Kidney glomerular epithelial cell (primary cell): Measurements from ENCODE around the gene AIPL1.

Source experiments
- DNase-seq: peaks from one replicate; lab custom pipeline; 2025; lab: John Stamatoyannopoulos, UW

Gene AIPL1

DNA sequence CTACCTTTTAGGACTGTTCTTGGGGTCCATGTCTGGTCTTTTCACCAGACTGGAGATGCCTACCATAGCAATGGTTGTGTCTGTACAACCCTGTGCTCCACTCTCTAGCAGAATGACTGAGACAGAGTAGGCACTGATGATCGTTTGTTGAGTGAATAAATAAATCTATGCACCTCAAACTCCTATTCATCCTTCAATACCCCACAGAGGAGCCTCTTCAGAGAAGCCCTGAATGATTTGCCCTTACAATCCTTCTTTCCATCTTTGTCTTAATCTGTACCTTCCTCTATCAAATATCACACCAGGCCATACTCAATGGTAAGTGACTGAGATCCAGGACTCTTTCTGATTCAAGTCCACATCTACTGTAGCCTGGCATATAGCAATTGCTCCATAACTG is 32.6 kb upstream of the AIPL1 start:
- DNase-seq = no peak

DNA sequence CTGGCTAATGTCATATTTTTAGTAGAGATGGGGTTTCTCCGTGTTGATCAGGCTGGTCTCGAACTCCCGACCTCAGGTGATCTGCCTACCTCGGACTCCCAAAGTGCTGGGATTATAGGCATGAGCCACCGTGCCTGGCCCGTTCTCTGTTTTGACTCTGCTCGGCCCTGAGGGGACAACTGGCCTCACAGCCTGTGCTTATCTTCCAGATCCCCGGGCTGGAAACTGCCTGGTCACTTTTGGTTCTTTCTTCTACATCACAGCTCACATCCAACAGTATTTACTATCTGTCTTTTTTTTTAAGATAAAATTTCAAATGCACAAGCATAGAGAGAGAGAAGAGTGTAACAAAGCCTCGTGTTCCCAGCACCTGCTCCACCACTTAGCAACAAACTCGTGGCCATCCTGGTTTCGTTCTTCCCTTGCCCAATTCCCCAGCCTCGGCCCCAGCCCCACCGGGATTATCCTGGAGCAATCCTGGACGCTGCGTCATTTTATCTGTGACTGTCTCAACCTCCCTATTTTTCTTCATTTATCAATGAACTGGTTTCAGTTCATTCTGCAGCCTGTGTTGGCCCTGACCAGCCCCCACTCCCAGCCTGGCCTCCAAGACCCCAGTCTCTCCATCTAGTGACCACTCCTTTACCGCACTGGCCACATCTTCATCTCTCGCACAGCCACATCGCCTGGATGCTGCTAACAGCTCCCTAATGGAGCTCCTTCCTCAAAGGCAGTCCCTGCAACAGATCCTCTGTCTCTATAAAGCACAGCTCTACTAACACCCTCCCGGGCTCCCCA is 30.5 kb upstream of the AIPL1 start:
- DNase-seq = no peak

DNA sequence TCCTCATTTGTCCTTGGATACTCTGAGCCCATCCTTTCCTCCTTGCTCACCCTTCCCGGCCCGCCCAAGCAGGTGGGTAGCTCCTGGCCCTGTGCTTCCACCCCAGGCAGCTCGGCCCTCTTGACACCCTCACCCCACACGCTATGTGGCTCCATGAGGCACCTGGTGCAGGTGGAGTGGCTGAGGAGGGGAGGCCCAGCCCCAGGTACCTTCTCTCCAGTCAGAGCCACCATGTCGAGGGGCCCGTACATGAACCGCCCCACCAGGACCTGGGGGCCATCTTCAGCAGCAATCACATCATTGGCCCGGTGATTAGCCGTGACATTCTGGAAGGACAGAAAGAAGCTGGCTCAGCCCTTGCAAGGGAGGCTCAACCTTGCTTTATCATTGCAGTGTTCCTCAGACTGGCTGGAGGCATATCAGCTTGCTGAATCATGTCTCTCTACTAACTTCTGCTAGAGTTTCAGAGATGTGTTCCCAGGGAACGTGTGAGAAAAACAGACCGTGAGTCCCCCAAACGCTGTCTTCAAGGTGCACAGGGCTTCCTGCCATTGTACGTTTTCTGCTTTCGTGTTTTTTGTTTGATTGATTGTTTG is 29.6 kb upstream of the AIPL1 start:
- DNase-seq = no peak

DNA sequence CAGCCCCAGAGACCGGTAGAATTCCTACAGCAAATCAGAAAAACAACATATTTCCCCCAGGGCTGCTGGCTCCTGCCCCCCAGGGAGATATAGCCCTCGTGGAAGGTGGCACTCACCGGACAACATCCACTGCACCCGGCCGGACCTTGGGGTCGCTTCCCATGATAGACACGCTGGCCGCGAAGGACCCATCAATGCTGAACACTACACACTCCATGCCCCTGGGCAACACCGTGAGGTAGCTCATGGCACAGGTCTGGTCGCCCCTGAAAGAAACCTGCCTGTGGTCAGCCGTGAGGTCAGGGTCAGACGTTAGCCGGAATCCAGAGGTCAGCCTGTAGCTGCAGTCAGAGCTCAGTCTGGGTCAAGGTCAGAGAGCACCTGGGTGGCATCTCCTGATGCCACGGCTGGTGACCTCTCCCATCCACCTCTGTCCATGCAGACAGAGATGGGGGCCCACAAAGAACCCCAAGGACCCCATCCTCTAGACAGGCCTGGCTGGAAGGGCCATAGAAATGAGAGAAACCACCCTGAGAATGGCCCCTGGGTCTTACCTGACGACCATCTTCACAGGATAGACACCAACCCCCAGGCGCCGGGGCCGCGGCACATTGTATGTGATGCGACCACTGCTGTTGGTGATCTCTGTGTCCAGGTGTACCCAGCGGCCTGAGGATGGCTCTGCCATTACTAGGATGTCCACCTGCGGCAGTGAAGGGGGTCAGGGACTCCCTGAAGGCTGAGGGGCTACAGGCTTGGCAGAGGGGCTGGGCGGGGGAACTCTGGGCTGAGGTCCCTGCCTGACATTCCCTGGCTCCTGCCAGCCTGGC is 28.9 kb upstream of the AIPL1 start:
- no peak for DNase-seq

DNA sequence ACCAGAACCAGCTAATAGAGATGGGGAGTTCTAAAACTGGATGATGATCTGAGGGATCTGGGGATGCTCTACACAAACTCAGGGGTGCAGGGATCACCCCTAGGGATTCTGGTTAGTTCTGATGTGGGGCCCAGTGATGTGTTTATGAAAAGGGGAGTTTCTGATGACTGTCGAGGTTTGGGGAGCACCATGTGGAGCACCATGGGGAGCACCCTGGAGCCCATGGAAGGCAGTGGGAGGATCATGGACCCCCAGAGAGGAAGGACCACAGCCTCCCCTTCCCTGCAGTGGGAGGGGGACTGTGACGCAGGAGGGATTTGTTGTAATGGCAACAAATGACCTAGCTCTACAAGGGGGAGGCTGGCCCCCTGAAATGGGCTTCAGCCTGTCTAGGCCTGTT is 27.8 kb upstream of the AIPL1 start:
- no peak for DNase-seq

DNA sequence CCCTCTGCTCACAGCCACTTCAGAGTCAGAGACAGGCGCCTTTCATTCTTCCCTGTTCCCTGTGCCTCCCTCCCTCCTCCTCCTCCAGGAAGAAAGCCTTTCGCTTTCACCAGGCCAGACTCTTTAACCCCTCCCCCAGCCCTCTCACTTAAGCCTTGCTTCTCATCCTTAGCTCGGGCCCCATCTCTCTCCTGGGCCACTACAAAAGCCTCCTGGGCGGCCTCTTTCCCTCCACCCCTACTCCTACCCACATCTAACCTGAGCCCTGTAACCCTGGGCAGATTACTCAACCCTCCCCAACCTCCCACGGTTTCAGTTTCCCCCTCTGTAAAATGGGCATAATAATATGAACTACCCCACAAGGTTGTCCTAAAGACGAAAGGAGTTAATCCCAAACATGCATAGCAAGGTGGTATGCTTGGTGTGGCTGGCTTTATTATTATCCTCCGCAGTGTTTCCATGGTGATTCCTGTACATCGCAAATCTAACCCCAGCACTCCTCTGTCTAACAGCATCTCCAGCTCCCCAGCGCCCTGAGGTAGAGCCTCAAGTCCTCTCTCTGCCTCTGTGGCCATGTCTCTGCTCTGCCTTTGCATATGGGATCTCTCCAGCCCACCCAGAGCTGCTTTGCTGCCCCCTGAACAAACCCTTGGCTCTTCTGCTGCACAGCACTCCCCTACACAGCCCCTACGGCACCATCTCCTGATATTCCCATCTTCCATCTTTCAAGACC is 27.0 kb upstream of the AIPL1 start:
- DNase-seq = no peak

DNA sequence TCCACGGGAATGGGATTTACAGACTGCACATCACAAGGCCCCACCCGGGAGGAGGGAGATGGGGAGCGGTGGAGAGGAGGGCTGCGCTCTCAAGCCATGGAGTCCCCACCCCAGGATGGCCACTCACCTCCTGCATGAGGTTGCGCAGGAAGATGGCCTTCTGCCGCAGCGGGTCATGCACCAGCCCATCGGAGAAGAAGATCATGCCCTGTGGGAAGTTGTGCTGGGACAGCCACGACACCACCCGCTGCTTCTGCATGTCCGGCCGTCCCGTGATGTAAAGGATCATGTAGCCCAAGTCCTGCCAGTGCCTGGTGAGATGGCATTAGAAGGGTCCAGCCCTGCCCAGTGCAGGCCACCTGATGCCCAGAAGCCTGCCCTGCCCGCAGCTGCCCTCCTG is 26.3 kb upstream of the AIPL1 start:
- DNase-seq = no peak

DNA sequence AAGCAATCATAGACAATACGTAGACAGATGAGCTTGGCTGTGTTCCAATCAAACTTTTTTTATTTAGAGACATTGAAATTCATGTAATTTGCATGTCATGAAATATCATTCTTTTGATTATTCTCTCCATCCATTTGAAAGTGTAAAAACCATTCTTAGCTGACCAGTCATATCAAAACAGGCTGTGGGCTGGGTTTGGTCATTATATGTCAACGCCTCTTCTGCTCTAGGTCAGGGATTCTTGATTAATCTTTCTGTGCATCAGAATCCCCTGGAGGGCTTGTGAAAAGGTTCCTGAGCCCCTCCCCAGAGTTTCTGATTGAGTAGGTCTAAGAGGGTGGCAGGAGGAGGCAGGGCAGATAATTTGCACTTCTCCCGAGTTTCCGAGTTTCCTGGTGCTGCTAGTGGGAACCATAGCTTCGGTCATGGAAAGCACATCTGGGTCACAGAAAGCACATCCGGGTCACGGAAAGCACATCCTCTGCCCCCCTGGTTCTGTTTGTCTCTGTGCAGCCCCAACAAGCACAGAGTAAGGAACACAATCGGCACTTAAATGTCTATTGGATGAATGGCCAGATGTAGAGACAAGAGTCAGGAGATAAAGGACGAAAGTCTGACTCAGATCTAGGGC is 25.7 kb upstream of the AIPL1 start:
- DNase-seq = no peak

DNA sequence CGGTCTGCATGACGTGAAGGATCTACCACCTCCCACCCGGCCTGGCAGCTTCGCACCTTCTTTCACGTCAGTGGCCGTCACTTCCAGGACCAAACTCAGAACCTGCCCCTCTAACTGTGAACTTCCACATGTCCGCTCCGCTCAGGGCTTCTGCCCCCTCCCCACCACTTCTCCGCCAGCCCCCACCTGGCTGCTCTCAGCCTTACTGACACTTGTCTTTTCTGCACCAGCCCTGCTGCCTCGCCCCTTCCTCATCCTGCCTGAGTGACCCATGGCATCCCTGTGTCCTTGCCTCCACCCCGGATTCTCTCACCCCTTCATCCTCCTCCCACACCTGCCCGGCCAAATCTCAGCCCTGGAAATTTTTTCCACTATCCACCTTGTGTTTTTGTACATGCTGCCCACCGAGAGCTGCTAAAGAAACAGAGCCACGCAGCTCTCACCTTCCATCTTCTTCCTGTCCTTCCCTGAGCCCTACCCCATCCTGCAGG is 23.6 kb upstream of the AIPL1 start:
- no peak for DNase-seq

DNA sequence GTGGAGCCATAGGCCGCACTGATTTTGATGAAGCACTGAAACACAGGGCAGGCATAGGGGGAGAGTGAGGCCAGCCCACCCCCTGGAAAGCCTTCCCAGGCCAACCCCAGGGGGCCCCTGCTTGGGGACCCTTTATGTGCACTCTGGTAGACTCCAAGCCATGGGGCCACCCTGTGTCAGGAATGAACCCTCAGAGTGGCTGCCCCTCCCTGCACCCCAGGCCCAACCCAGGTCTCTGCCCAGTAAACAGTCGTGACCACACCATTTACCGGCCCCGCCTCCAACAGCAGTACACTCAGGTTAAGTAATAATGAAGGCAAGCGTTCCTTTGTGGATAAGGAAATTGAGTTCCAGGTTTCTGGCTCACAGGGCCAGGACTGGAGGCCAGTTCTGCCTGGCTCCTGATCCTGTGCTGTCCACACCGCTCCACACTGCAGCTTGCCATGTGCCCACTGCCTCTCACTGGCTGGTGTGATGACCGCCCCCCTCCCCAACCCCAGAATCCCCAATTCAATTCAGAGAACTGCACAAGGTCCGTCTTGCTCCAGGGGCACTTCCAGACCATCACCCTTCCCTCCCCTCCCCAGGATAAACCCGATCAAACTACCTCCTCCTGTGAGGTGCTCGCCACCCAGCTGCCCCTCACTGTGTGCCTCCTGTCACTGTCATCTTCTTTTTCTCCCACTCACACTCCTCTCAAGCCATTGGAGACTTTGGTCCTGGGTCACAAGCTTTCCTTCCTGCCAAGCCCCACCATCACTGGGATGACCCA is 23.0 kb upstream of the AIPL1 start:
- DNase-seq = no peak

DNA sequence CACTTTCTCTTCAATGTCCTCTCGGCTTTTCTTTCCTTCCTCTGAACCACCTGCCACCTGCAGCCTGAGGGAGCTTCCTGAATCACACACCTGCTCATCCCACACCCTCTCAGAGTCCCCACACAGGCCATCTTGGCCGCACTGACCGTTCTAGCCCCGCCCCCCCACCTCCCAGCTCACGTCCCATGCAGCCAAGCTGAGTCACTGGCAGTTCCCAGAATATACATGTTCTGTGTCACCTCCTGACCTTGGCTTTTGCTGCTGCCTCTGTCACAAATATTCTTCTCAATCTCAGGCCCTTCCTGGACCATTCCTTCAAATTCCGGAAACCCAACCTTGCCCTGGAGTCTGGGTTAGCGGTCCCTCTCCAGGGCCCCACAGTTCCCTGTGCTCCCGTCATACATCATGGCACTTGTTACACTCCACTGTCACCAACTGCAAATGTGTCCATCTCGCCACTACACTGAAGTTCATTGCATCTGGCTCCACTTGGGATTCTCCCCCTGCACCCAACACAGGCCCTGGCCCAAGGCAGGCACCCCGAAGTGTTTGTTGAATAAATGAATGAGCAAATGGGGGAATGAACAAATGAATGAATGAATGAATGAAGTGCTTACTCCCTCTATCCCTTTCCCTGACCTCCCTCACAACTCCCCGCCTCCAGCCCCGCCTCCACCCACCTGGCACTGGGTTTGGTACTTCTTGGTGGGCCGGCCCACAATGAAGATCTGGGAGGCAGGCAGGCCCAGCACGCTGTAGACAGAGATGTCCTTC is 22.2 kb upstream of the AIPL1 start:
- no peak for DNase-seq

DNA sequence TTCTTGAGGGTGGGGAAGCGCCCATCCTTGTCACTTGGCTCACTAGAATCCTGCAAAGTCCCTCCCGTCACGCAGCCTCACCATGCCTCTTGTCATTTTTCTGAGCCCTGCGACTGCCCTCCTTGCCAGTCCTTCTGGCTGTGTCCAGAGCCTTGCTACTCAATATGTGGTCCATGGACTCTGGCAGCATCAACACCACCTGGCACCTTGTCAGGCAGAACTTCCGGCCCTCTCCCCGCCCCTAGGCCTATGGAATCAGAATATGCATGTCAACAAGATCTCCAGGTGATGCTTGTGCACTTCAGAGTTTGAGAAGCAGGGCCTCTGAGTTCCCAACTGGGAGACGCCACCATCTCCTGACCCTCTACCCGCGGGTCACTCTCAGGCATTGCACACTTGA is 21.4 kb upstream of the AIPL1 start:
- DNase-seq = no peak

DNA sequence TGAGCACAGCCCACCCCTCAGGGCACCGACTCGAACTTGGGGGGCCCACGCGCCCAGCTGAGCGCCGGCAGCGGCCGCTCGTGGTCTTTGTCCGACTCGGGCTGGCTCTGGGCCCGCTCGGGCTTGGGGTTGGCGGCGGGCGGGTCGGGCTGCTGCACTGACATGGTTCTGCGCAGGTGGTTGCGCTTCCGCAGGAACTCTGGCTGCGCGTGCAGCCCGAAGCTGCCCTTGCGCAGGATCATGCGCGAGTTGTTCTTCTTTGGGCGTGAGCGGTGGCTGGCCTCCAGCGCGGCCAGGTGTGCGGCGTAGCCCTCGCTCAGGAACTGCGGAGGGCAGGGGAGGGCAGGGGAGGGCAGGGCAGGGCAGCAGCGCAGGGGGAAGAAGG is 20.4 kb upstream of the AIPL1 start:
- no peak for DNase-seq

DNA sequence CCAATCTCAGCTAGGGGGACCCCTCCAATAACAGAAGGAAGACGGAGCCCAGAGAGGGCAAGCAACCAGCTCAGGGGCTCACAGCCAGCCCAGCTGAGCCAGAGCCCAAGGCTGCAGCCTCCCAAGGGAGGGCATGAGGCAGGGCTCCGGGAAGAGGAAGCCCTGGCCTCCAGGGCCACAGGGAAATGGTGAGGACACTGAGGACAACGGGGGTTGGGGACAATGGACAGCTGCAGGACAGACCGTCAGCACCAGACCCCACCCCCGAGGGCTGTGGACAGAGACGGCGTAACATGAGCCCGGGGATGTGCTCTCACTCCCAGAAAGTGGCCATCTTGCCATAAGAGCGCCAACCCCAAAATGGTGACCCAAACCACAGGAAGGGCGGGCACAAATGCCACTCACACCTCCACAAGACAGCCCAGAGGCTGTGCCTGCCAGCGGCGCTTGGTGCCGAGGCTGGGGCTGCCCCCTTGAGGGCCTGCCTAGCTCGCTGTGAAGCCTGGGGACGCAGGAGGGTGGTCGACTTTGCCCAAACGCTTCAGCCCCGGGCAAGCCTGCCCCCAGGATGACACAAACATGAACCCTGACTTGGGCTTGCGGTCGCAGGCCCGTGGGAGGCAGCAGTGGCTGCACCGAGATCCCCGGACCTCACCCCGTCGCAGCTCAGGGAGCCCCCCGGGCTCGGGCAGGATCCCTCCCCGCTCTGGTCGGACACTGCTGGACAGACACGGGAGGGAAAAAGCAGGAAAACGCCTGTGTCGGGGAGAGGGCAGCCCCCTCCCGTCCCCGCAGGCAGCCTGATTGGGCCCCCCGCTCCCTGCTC is 19.8 kb upstream of the AIPL1 start:
- DNase-seq = no peak

DNA sequence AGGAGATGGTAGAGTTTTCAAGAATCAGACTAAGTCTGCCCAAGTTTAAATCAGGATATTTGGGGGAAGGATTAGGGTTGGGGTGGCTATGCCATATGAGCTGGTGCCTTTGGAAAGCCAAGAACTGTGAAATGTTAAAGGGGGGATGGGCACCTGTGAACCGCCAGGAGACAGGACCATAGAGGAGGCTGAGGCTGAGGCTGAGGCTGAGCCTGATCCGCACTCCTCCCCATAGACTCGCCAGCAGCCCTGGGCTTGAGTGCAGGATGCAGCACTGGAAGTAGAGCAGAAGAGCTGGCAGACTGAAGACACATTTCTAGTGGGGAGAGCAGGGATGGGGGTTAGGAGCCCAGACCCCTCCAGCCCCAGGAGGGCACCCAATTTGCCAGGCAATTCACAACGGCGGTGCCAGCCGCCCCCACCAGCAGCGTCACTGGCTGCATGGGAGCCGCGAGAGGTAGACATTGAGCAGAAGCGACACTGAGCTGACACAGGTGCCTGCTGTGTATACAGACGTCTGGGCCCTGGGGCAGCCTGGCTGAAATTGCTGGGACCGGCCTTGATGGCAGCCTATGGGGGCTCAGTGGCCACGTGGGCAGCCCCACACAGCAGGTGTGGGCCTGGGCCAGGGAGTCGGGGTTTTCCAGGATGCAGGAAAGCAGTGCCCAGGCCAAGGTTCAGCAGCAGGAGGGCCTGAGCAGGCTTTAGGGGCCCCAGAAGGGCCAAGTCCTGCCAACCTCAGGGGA is 18.5 kb upstream of the AIPL1 start:
- DNase-seq = no peak

DNA sequence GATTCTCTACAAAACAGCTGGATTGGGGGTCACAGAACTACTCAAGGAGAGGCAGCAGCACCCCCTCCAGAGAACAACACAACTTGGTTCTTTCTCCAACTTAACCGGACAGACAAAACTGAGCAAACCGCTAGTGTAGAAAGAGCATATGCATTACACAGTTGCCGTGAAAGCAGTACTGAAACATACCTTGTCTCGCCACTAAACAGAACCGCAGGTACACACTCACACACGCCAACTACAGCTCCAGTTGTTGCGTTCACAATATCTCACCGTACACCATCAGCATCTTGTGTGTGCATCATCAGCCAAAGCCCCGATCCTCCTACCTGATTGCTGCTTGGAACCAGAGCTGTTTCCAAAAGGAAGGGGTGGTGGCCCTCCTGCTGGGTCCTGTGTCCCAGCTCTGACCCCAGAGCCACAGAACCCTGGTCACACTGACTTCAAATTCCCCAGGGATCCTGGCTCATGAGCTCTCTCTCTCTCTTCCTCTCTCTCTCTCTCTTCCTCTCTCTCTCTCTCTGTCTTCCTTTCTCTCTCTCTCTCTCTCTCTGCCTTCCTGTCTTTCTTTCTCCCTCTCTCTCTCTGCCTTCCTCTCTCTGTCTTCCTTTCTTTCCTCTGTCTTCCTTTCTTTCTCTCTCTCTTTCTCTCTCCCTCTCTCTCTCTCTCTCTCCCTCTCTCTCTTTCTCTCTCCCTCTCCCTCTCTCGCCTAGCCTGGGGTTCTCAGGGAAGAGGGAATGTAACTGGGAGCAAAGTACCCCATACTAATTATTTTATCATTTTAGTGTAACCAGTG is 17.7 kb upstream of the AIPL1 start:
- DNase-seq = no peak

DNA sequence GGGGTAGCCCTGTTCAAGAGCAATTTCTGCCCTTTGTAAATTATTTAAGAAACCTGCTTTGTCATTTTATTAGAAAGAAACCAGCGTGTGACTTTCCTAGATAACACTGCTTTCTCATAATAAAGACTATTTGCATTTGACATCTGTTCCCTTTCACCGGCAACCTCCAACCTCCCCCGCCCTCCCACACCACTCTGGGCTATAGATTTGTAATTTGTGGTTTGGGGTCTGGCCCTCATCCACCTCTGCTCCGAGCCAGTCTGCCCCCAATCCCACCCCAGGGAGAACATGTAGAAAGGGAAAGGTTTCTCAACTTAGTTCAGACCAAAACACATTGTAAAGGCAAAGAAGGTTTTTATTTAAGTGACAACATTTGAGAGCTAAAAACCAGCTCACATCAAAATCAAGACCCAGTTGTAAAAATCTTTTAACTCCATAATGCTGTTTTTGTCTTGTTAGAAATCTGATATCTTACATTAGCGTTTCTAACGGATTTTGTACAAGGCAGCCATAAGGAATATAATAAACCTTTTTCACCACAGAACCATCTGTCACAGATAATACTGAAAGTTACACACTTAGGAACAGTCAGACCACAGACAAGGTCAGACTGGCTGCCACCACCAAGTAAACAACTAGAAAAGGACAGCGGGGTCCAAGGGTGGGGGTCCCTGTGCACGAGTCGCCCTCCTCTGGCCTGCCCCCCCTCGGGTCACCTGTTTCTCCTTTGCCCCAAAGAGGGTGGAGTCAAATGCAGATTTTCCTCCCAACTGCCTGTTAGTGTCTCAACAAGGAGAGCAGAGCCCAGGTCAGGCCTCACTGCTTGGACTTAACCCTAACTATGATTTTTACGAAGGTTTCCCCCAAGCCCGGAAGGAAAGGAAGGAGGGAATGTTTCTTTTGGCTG is 16.3 kb upstream of the AIPL1 start:
- DNase-seq = no peak
